G401 (cell line): Measurements from ENCODE around the gene KRT7. TPM values are rescaled to one million over a fixed set of nuclear protein-coding genes. Genes with fewer than 3 reads are reported as not detected.

ENCODE experiments used
- DNase-seq: peaks from one replicate; pipeline ENCODE4 v3.0.0-alpha.2; 2015; ENCODE audit warnings: low spot score
- in situ Hi-C: cut with HindIII; loops from 2 replicates; pipeline ENCODE4 v1.10.0; 2016; ENCODE audit warnings: low sequenced_read_pairs, mixed read lengths
- total RNA-seq: library from RNA; depleted of rRNA; stranded (reverse); fragments of >200 nt; shearing (Covaris generic); gene quantifications from 2 replicates; pipeline ENCODE4 v1.2.3, GENCODE V29; 2014

KRT7 gene
- total RNA-seq, 1 experiment from 2014 or later: not detected

DNA sequence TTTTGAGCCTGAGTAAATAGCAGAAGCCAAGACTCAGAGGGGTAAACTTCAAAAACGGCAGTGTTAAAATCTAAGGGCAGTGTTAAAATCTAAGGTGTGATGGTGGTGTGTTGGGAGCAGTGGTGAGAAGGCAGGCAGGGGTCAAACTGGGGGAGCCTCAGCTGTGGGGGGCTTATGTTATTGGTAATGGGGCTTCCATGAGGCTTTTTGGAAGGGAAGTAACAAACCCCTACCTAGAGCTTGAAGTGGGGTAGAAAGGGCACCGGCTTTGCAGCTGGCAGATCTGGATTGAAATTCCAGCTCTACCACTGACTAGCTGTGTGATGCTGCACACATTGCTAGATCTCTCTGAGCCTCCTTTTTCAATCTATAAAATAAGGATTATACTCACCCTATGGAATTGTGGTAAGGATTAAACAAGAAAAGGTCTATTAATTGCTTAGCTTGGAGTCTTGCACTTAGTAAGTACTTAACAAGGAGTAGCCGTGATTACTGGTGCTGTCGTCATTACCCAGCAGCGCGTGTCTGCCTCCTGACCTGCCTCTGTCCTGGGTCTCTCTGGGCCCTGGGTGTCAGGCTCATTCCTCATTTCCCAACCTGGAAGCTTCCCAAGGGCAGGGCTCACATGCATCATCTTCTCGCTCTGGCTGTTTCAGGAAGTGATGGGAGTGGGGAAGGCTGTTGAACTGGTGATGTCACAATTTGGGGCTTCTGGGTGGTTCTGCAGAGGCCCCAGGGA lies 22.7 kb upstream of the KRT7 start:
- in situ Hi-C loops: no loop called here
- no peak for DNase-seq

DNA sequence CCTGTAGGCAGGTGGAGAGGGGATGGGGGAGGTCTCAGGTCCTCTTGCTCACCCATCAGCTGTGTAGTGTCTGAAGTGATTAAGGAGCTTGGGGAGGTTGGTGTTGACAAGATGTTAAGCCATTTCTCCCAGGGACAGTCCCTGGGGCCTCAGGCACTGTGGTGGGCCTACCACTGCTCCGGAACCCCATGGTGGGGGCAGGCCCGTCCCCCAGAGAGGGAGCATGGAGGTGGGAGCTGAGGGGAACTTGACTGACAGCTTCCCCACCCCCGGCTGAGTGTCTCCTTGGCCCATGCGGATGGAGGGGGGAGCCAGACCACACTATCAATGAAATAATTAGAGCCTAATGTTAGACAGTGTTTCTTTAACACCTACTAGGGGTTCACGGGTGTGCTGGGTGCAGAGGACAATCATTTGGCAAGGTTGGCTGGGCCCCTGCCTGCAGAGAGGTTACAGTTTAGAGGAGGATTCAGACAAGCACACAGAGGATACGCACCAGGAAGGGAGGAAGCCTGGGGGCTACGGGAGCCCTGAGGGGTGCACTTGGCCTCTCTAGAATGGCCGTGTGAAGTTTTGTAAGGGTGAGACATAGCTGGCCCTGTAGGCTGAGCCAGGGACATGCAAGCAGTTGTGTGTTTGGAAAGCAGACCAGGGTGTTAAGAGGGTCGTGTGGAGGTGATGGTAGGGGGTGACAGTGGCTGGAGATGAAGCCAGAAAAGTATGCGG lies 22.0 kb upstream of the KRT7 start:
- in situ Hi-C loops: no loop called here
- no peak for DNase-seq

DNA sequence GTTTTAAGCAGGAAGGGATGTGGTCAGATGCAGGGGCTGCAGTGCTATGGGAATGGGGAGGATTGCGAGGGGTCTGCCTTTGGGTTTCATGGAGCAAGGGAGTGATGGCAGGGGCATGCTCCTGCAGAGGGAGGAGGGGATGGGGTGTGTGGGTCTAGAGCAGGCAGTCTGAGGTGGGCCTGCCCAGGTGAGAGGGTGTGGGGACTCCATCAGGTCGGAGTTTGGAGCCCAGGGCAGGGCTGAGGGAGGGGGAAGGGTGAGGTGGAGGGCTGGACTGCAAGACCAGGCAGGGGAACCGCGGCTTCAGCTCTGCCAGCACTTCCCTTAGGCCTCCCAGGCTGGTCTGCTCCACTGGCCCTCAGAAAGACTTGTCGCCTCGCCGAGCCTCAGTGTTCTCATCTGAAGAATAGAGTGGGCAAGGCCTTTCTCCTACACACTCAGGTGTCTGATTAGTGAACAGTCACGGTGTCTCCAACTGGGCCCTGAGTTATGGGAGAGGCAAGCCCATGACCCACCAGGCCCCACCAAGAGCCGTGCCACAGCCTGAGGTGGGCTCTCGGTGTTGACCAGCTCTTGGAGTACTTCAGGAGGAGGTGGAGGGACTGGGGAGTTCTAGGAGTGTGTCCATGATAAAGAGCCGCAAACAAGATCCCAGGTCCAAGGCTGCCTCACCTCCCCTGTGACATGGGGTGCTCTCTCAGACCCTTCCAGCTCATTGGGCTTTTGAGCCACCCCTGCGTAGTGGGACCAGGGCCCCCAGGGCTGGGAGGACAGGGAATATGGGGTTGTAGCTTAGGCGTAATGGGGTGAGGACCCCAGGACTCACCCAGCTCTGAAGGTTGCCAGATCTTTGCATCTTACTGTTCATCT lies 21.1 kb upstream of the KRT7 start:
- in situ Hi-C loops: no loop called here
- no peak for DNase-seq

DNA sequence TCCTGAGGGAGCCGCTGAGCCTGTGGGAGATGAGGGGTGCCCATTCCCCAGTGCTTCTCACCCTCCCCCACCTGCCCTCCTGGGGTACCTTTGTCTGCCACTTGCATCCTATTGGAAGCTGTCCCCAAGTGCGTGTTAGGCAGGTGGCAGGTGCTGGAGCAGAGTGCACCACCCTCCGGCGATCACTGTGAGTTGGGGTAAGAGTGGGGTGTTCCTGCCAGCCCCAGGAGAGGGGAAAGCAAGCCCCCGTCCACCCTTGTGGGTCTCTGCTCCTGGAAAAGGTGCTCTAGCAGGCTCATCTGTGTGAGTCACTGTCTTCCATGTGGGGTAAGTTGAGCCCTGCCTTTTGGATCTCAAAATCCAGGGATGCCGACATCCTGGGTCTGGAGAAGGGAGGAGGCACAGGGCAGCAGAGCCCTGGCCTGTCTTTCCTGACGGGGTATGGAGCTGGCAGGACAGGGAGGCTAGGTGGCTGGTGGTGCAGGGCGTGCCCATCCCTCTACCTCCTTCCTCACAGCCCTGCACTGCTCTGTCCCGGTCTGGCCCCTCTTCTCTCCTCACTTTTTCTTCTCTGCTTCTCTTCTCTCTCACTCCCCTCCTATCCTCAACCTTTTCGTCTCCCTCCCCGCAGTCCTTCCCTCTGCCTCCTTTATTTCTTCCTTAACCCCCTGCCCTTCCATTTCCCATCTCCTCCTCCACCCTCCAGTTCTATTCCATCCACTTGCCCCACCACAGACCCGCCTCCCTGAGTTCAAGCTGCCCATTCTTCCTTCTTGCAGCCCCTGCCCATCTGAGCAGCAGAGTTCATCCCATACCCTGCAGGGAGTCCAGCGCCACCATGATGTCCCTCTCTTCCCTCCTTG lies 20.1 kb upstream of the KRT7 start:
- in situ Hi-C loops: no loop called here
- DNase-seq: no peak

DNA sequence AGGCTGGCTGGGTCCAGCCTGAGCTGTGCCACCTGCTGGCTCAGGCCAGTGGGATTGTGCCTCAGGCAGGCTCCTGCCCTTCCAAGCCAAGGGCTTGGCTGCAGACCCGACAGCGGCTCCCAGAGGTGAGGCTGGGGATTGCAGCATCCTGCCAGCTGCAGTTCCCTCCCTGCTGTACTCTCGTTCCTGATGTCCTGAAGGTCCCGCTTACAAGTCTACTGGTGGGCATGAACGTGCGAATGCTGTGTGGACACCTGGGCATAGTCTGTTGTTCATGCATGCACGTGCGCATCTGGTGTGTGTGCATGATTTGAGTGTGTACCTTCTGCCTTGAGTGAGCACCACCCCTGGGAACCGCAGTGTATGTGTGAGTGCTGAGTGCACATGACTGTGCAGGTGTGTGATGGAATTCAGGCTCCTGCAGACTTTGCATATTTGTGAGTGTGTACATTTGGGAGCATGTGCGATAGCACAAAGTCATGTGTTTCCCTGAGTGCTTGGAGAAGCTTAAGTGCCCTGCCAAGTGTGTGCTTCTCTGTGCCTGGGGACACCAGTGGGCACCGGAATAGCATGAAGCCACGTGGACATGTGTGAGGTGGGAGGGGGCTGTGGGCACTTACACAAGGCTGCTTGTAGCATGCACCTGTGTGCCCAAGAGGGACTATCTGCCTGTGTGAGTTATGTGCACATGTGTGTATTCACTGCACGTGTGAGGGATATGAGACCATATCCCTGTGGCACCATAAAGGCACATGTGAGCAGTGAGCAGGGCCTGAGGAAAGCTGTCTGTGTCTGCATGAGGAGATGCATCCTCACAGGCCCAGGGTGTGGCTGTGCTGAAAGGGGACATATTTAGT lies 19.3 kb upstream of the KRT7 start:
- in situ Hi-C loops: no loop called here
- DNase-seq: peak; percentile 40

DNA sequence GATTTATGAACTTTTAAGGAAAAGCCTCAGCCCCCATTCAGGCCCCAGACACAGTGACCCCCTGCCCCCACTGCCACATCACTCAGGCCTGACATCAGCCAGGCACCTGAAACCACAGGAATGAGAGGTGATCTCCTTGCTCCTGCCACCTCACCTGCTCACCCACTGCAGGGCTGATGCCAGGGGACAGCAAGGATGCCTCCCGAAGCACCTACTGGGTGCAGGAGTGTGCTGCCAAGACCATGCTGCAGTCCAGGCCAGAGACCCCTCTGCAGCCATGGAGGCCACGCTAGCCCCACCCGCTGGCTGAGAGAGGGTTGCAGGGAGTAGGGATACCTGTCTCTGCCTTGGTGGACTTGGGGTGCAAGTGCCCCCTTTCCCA lies 18.6 kb upstream of the KRT7 start:
- no peak for DNase-seq
- in situ Hi-C loops: no loop called here

DNA sequence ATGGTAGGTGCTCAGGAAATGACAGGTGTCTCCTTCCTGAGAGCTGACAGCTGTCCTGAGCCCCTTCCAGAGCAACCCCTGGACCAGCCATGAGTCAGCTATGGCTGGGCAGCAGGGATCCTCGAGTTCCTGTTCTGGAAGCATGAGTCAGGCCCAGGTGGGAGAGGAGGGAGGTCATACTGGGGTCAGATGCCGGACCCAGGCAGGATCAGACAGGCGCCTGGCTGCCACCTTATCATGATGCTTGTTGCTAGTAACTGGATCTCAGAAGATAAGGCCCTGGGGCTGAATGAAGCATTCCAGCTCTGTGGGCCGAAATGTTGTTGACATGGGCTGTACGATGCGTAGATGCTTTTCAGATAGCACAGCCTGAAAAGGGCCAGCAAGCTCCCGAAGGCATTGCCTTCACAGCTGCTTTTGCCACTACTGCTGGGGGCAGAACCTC lies 17.4 kb upstream of the KRT7 start:
- DNase-seq: no peak
- in situ Hi-C loops: no loop called here

DNA sequence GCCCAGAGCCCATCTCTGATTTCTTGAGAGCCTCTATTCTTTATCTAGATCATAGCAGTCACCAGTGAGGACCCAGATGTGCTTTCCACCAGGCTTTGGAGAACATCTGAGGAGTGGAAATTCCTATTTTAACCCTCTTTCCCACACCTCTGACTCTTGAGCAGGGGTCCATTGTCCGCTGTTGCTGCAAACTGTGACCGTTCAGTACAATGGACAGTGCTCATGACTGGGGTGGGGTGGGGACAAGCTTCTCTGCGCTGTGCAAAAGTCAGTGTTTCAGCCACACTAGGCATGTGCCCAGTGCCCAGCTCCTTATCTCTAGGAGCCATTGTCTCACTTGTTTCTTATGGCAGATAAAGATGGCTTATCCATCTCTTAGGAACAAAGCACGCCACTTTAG lies 16.9 kb upstream of the KRT7 start:
- in situ Hi-C loops: no loop called here
- no peak for DNase-seq

DNA sequence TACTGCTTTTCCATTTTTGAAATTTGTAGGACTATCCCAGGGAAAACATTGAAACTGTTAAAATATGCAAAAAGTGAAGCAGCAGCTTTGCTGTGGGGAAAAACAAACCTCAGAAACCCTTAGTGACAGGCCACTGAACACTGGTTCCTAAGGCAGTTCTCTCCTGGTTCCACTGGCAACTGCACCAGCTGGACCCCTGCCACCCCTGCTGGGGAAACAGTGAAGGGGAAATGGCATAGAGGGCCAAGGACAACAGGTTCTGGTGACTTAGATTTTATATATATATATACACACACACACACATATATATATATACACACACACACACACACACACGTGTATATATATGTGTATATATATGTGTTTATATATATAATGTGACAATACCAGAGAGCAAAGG lies 16.2 kb upstream of the KRT7 start:
- DNase-seq: peak; percentile 64
- in situ Hi-C loops: no loop called here

DNA sequence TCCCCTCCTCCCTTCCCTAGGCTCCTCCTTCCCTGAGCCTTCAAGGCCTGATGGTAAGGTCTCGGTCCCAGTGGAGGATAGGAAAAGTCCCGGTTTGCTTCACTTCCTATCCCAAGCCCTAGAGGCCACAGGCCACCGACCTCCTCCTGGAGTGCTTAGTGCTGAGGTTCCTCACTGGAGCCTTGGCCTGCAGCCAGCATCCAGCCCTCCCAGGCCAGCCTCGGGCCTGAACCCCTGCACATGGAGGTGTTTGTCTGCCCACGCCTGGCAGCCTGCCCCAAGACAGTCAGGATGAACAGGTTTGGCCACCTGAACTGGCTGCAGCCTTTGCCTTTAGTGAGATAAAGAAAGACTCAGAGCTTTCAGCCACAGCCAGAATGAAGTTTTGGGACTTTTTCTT lies 15.8 kb upstream of the KRT7 start:
- peak; percentile 31 for DNase-seq
- in situ Hi-C loops: no loop called here

DNA sequence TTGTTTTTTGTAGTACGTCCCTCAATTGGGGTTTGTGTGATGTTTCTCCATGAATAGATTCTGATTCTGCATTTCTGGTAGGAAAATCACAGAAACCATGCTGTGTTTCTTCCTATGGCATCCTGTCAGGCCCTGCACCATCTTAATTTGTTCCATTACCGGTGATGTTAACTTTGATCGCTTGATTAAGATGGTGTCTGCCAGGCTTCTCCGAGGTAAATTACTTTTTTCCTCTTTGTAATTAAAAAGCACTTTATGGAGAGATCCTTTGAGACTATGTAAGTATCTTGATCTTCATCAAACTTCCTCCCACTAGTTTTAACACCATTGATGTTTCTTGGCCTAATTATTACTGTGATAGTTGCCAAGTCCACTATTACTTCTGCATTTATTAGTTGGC lies 15.0 kb upstream of the KRT7 start:
- in situ Hi-C loops: no loop called here
- DNase-seq: no peak

DNA sequence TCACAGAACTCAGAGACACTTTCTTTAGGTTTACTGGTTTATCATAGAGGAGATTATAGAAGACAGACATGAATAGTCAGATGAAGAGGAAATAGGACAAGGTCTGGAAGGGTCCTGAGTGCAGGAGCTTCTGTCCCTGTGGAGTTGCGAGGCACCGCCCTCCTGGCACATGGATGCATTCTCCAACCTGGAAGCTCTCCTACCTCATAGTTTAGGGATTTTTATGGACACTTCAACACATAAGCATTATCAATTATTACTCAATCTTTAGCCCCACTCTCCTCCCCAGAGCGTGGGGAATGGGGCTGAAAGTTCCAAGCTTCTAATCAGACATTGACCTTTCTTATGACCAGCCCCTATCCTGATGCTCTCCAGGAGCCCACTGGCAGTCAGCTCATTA lies 12.6 kb upstream of the KRT7 start:
- no peak for DNase-seq
- in situ Hi-C loops: no loop called here

DNA sequence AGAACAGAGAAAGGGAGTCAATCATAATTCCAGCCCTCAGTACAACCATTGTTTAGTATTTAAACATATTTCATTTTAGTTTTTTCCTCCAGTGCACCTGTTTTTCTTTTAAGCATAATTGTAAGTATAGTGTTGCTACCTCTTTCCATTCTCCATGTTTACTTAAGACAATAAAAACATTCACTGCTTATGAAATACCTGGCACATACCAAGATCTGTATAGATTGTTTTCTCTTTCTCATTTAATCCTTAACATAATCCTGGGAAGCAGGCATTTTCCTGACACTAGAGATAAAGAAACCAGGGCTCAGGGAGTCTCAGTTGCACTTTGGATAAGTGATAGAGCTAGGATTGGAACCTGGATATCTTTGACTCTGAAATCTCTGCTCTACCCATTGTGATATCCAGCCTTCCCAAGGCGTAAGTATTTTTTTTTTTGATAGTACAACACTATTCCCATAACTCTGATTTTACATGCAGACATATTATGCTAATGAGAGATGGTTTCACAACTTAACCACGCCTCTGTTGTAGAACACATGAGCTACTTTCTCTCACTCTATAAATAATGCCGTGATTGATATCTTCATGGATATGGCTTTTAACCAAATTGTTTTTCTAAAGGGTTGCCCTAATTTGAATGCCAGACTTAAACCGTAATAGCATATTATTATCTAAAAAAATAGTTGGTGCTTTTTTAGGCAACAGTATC lies 11.8 kb upstream of the KRT7 start:
- DNase-seq: no peak
- in situ Hi-C loops: no loop called here

DNA sequence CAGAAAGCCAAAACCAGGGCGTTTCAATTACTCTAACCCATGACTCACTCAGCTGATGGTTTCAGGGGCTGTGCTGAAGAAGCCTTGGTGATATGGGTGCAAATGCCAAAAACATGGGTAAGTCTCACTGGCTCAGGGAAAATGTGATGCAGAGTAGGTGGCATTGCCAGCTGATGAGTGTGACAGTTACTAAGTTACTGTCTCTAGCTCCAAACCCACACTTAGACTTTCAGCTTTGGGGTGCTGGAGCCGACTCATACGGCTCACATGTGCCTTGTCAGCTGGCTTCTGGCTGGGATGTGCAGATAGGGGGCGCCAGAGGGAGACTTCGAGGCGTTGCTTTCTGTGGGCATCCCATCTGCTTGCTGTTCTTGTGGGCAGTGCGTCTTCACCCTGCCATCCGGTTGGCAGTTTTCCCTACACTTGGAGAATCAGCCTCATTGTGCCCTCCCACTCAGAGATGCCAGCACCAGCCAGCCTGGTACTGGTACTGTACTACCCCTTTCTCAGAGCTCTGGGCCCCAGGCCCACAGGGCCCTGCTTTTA lies 11.1 kb upstream of the KRT7 start:
- in situ Hi-C loops: no loop called here
- DNase-seq: no peak

DNA sequence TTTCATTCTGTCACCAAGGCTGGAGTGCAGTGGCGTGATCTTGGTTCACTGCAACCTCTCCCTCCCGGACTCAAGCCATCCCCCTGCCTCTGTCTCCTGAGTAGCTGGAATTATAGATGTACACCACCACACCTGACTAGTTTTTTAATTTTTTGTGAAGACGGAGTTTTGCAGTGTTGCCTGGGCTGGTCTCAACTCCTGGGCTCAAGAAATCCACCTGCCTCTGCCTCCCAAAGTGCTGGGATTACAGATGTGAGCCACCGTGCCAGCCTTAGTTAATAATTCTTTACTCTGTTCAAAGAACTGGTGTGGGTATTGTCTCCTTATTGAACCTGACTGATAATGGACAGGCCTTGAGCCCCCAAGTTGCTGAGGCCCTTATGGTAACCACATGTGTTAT lies 10.4 kb upstream of the KRT7 start:
- in situ Hi-C loops: no loop called here

DNA sequence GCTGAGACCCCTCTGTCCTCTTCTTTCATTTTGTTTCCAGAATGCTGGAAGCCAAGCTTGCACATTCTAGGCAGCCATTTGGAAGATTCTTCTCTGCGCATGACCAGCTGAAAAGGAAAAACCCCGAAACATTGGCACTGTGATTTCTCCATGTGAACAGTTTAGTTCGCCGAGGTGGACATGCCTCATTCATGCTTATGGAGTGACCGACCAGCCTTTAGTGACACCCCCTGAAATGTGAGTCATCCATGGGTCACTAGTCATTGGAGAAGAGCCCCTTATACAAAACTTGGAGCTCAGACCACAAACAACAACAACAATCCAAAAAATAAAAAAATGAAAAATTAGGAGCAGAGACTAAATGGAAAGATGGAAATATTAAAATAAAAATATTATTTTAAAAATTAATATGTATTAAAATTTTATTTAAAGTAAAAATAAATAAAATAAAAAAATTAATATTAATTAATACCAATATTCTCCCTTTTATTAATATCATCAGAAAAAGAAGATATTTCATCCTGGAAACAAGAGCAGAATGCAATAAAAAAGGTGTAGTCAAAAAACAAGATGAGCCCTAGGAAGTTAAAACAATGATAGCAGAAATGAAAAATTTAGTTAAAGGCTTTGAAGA lies 9.5 kb upstream of the KRT7 start:
- in situ Hi-C loops: no loop called here
- no peak for DNase-seq

More for the DNA sequence above, 10.4 kb upstream of the KRT7 start:
- DNase-seq: no peak

DNA sequence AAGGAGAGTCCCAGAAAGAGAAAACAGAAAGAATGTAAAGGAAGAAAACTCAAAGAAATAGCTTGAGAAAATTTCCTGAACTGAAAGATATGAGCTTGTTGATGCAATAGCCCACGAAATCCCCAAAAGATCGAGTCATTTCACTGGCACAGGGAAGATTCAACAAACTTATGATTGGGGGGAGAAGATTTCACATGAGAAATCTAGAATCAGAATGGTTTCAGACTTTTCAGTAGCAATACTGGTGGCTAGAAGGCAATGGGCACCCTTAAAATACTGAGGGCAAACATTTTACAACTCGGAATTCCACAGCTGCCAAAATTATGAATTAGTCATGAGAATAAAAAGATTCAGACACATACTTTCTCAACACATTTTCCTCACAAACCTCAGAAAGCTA lies 8.9 kb upstream of the KRT7 start:
- in situ Hi-C loops: no loop called here
- no peak for DNase-seq
